Kidney epithelial cell (primary cell): Measurements from ENCODE around the gene UCK2. TPM values are rescaled to one million over a fixed set of nuclear protein-coding genes. Genes with fewer than 3 reads are reported as not detected.

Experiments
- DNase-seq: peaks from one replicate; pipeline ENCODE4 v3.0.0-alpha.2; 2010; ENCODE audit warnings: low read depth
- H3K27me3 ChIP-seq: 2 replicates; pipeline ENCODE4 v1.6.0; 2011; ENCODE audit warnings: low read length; ENCODE audit not compliant: control insufficient read depth, insufficient read depth
- H3K36me3 ChIP-seq: 2 replicates; pipeline ENCODE4 v1.5.1; 2011; ENCODE audit warnings: low read length; ENCODE audit not compliant: control insufficient read depth, insufficient read depth
- H3K4me3 ChIP-seq: 2 replicates; pipeline ENCODE4 v1.5.1; 2011; ENCODE audit warnings: low read depth, mild to moderate bottlenecking, control low read depth, low read length
- total RNA-seq: library from RNA; depleted of rRNA; stranded (reverse); fragments of >200 nt; gene quantifications from 2 replicates; pipeline ENCODE4 v1.2.3, GENCODE V29; 2015
- TF ChIP-seq, protein P1 (sequence below): IDR thresholded peaks from 2 replicates; pipeline ENCODE4 v1.5.1; 2011; ENCODE audit warnings: mild to moderate bottlenecking, moderate library complexity, low read length, control low read depth, inconsistent platforms; ENCODE audit not compliant: insufficient read depth, poor library complexity, severe bottlenecking

Gene UCK2
- total RNA-seq, 1 donor from 2014 or later = 81.9 TPM

GRCh38 chr1:165960881-165961280 lies 133.5 kb downstream of the UCK2 start:
- no peak for DNase-seq
- Histone ChIP-seq H3K27me3 (no peaks in the 10 kb centered on the region), H3K4me3 (no peak overlapping the region), H3K36me3 (no peaks in the 10 kb centered on the region)
- TF ChIP-seq, protein P1, sequence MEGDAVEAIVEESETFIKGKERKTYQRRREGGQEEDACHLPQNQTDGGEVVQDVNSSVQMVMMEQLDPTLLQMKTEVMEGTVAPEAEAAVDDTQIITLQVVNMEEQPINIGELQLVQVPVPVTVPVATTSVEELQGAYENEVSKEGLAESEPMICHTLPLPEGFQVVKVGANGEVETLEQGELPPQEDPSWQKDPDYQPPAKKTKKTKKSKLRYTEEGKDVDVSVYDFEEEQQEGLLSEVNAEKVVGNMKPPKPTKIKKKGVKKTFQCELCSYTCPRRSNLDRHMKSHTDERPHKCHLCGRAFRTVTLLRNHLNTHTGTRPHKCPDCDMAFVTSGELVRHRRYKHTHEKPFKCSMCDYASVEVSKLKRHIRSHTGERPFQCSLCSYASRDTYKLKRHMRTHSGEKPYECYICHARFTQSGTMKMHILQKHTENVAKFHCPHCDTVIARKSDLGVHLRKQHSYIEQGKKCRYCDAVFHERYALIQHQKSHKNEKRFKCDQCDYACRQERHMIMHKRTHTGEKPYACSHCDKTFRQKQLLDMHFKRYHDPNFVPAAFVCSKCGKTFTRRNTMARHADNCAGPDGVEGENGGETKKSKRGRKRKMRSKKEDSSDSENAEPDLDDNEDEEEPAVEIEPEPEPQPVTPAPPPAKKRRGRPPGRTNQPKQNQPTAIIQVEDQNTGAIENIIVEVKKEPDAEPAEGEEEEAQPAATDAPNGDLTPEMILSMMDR = no peak

Other genes starting within 250 kb of the UCK2 start
- gene MGST3, start 196.4 kb upstream of the UCK2 start, total RNA-seq = 122 and 150 TPM in 2 replicates
- 46.8 and 60.7 TPM in 2 replicates for gene ALDH9A1, start 129.1 kb upstream of the UCK2 start, total RNA-seq
- gene TMCO1, start 58.7 kb upstream of the UCK2 start, total RNA-seq = 60.7 and 87.2 TPM in 2 replicates